Mesothelial cell of epicardium (in vitro differentiated cells): Measurements from ENCODE around the gene KXD1. TPM values are rescaled to one million over a fixed set of nuclear protein-coding genes. Genes with fewer than 3 reads are reported as not detected.
A peak's percentile ranks its signal among the peaks of the same experiment; 100 is the strongest.

Source experiments
- DNase-seq, 2 experiments: peaks; one replicate each; pipeline ENCODE4 v3.0.0; 2021; ENCODE audit warnings: low spot score in 2 of 2; ENCODE audit not compliant: unreplicated experiment in 2 of 2
- H3K27ac Mint-ChIP-seq: 2 replicates; pipeline ENCODE4 v1.8.0; 2021; ENCODE audit warnings: mixed read lengths
- H3K27me3 Mint-ChIP-seq: 2 replicates; pipeline ENCODE4 v1.8.0; 2021; ENCODE audit warnings: low read depth, mixed read lengths
- H3K36me3 Mint-ChIP-seq: 2 replicates; pipeline ENCODE4 v1.8.0; 2021; ENCODE audit warnings: mixed read lengths
- H3K4me1 Mint-ChIP-seq: 2 replicates; pipeline ENCODE4 v1.8.0; 2021; ENCODE audit warnings: mixed read lengths
- H3K4me3 Mint-ChIP-seq: 2 replicates; pipeline ENCODE4 v1.8.0; 2021; ENCODE audit warnings: mild to moderate bottlenecking, moderate library complexity, mixed read lengths
- H3K9me3 Mint-ChIP-seq: 2 replicates; pipeline ENCODE4 v1.8.0; 2021; ENCODE audit warnings: mixed read lengths
- CTCF ChIP-seq: fragments of 200-600 bp; sonication (generic); IDR thresholded peaks from one replicate; pipeline ENCODE4 v1.5.0; 2021; ENCODE audit warnings: antibody characterized with exemption; ENCODE audit not compliant: unreplicated experiment
- total RNA-seq: library from RNA; stranded (reverse); gene quantifications from 3 replicates; pipeline ENCODE4 v1.2.1, GENCODE V29; 2021

Gene KXD1
- total RNA-seq, 1 donor from 2014 or later, result 80.3 TPM

- Mint-ChIP-seq H3K4me1 (peaks cover 16% of the 10 kb centered on the region), H3K9me3 (no peaks in the 10 kb centered on the region), H3K27ac (peak overlapping the region; percentile 43), H3K4me3 (no peak overlapping the region), H3K27me3 (no peaks in the 10 kb centered on the region), H3K36me3 (peaks cover 21% of the 10 kb centered on the region)
- no peak for TF ChIP-seq CTCF
- DNase-seq, result no peak
Observed at GRCh38 chr19:18574691-18575291, 17.1 kb downstream of the KXD1 start.

GRCh38 chr19:18576383-18576782 is 18.7 kb downstream of the KXD1 start:
- peaks cover 2% of the 10 kb centered on the region for H3K27me3 Mint-ChIP-seq
- no peak overlapping the region for H3K27ac Mint-ChIP-seq
- H3K4me3 Mint-ChIP-seq, result no peak overlapping the region
- peaks cover 17% of the 10 kb centered on the region for H3K36me3 Mint-ChIP-seq
- DNase-seq, result no peak
- no peak for TF ChIP-seq CTCF
- H3K9me3 Mint-ChIP-seq, result no peaks in the 10 kb centered on the region
- peaks cover 14% of the 10 kb centered on the region for H3K4me1 Mint-ChIP-seq

DNA sequence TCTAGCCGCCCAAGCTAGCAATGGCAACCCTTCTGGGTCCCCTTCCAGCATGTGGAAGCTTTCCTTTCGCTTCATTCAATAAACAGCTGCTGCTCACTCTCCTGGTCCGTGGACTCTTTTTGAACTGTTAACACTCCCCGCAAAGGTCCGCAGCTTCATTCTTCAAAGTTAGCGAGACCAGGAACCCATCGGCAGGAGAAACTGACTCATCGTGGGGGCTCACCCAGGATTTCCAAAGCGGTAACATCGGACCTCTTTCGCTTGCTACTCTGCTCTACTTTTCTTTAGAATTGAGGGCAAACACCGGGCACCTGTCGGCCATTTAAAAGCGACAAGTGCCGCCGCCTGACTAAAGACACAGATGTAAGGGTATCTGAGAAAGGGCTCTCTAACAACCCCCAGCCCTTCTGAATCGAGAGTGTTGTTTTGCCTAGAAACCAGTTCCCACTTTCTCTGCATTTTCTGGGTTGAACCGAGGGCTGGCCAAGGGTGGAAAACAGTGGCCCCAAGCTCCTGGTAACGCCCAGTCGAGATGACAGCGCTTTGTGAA is 19.8 kb downstream of the KXD1 start:
- H3K9me3 Mint-ChIP-seq, result no peaks in the 10 kb centered on the region
- no peak for TF ChIP-seq CTCF
- peaks cover 16% of the 10 kb centered on the region for H3K36me3 Mint-ChIP-seq
- no peak for DNase-seq
- H3K4me1 Mint-ChIP-seq, result peaks cover 10% of the 10 kb centered on the region
- H3K27me3 Mint-ChIP-seq, result peaks cover 3% of the 10 kb centered on the region
- H3K4me3 Mint-ChIP-seq, result no peak overlapping the region
- H3K27ac Mint-ChIP-seq, result peak overlapping the region; percentile 56

DNA sequence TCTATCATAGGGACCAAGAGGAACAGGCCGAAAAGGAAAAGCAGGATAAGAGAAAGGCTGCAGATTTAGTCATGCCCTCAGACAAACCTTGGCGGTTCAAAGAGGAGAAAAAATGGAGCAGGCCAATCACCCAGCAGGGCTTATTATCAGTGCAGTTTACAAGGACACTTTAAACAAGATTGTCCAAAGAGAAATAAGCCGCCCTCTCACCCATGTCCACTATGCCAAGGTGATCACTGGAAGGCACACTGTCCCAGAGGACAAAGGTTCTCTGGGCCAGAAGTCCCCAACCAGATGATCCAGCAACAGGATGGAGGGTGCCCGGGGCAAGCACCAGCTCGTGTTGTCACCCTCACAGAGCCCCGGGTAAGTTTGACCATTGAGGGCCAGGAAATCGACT is 22.6 kb downstream of the KXD1 start:
- no peak for TF ChIP-seq CTCF

GRCh38 chr19:18586306-18586705 is 28.6 kb downstream of the KXD1 start:
- Mint-ChIP-seq H3K27ac (no peak overlapping the region), H3K4me3 (no peak overlapping the region), H3K27me3 (peaks cover 10% of the 10 kb centered on the region), H3K9me3 (no peaks in the 10 kb centered on the region), H3K4me1 (peaks cover 20% of the 10 kb centered on the region), H3K36me3 (peaks cover 2% of the 10 kb centered on the region)
- no peak for TF ChIP-seq CTCF
- no peak for DNase-seq

More for the DNA sequence above, 22.6 kb downstream of the KXD1 start:
- Mint-ChIP-seq H3K4me1 (no peaks in the 10 kb centered on the region), H3K9me3 (no peaks in the 10 kb centered on the region), H3K27me3 (peaks cover 12% of the 10 kb centered on the region), H3K4me3 (no peak overlapping the region), H3K36me3 (peaks cover under 1% of the 10 kb centered on the region), H3K27ac (no peak overlapping the region)
- DNase-seq, result no peak
